Lung (tissue), 12 donors: ENCODE data around the gene ADAMTS1. TPM values are rescaled to one million over a fixed set of nuclear protein-coding genes. Genes with fewer than 3 reads are reported as not detected.

Source experiments
- ATAC-seq: fragments of 200-7000 bp; cut with Tn5 transposase; one replicate; pipeline ENCODE4 v1.9.1; 2020; ENCODE audit warnings: moderate number of reproducible peaks; ENCODE audit not compliant: insufficient read depth, low FRiP score
- DNase-seq, 3 donors: peaks; one replicate each; pipeline ENCODE4 v3.0.0-alpha.2; 2013 to 2017
- H3K27ac ChIP-seq, 2 donors: one replicate each; pipeline ENCODE4 v1.5.1; 2013; ENCODE audit warnings: mild to moderate bottlenecking in 2 of 2, moderate library complexity in 2 of 2, control low read depth in 1 of 2, inconsistent platforms in 1 of 2, low read depth in 1 of 2, low read length in 1 of 2
- H3K27me3 ChIP-seq, 3 donors: one replicate each; pipeline ENCODE4 v1.5.1; 2013; ENCODE audit warnings: low read length in 2 of 3; ENCODE audit not compliant: control insufficient read depth in 3 of 3, insufficient read depth in 3 of 3
- H3K36me3 ChIP-seq, 4 donors: one replicate each; pipeline ENCODE4 v1.5.1; 2013; ENCODE audit warnings: low read length in 4 of 4, mild to moderate bottlenecking in 1 of 4, moderate library complexity in 1 of 4; ENCODE audit not compliant: control insufficient read depth in 4 of 4, insufficient read depth in 4 of 4
- H3K4me1 ChIP-seq, 5 donors: one replicate each; pipeline ENCODE4 v1.5.1; 2013; ENCODE audit warnings: low read length in 5 of 5, mild to moderate bottlenecking in 2 of 5, moderate library complexity in 1 of 5; ENCODE audit not compliant: control insufficient read depth in 5 of 5, insufficient read depth in 5 of 5
- H3K4me3 ChIP-seq: one replicate; pipeline ENCODE4 v1.5.1; 2013; ENCODE audit warnings: mild to moderate bottlenecking, control low read depth, moderate library complexity
- H3K9ac ChIP-seq, 2 donors: one replicate each; pipeline ENCODE4 v1.5.1; 2013; ENCODE audit warnings: low read length in 2 of 2, control low read depth in 1 of 2; ENCODE audit not compliant: insufficient read depth in 1 of 2
- H3K9me3 ChIP-seq, 4 donors: one replicate each; pipeline ENCODE4 v1.5.1; 2013; ENCODE audit warnings: low read length in 3 of 4, mild to moderate bottlenecking in 1 of 4, moderate library complexity in 1 of 4; ENCODE audit not compliant: control insufficient read depth in 4 of 4, insufficient read depth in 3 of 4
- CTCF ChIP-seq: IDR thresholded peaks from 2 replicates; pipeline ENCODE4 v1.5.1; 2012; ENCODE audit warnings: mild to moderate bottlenecking; ENCODE audit errors: control extremely low read depth, extremely low read depth
- WGBS, 2 donors: extraction: QIAGEN DNeasy Blood & Tissue Kit; methylation state at CpG; one replicate each; pipeline ENCODE4 v1.1.7; 2013; 5-methylcytosine and 5-hydroxymethylcytosine counted together
- polyA plus RNA-seq, 2 donors: library from polyadenylated mRNA; stranded (reverse); fragments of 200-250 nt; gene quantifications; one replicate each; pipeline ENCODE4 v1.2.1, GENCODE V29; 2013
- total RNA-seq, 2 donors: library from RNA; depleted of rRNA in 1 of 2; stranded (reverse); fragments of >200 nt in 1 of 2; gene quantifications; one replicate each; pipeline ENCODE4 v1.2.1, GENCODE V29; 2014 to 2021
- donor health status: control.
- donor health status: control.
- donor health status: Bipolar disorder and iron deficiency.
- donor health status: healthy.
- donor health status: DM: yes; HTN: yes; CAD: no.

Gene ADAMTS1
- total and polyA plus RNA-seq, 4 donors, result 15.3 to 165 (median 84.4) TPM

GRCh38 chr21:26820509-26820908 lies 24.7 kb downstream of the ADAMTS1 start:
- no peak overlapping the region for H3K4me3 ChIP-seq
- H3K36me3 ChIP-seq, result no peaks in the 10 kb centered on the region
- WGBS, 2 donors, result 71 to 73% methylated on average over 4 of the region's 4 CpGs
- no peak overlapping the region for H3K27ac ChIP-seq
- no peak overlapping the region for H3K9ac ChIP-seq
- H3K27me3 ChIP-seq, result no peaks in the 10 kb centered on the region
- no peak for DNase-seq
- ATAC-seq, result no peak
- H3K9me3 ChIP-seq, result no peaks in the 10 kb centered on the region
- H3K4me1 ChIP-seq, result peaks cover 0 to 3% (median 0%) of the 10 kb centered on the region in 5 donors
- no peak for TF ChIP-seq CTCF

GRCh38 chr21:26819740-26820324 lies 25.4 kb downstream of the ADAMTS1 start:
- H3K4me1 ChIP-seq, result peaks cover 0 to 5% (median under 1%) of the 10 kb centered on the region in 5 donors
- ATAC-seq, result no peak
- TF ChIP-seq CTCF, result no peak
- H3K9ac ChIP-seq, result no peak overlapping the region
- H3K4me3 ChIP-seq, result no peak overlapping the region
- no peaks in the 10 kb centered on the region for H3K9me3 ChIP-seq
- no peak overlapping the region for H3K27ac ChIP-seq
- H3K27me3 ChIP-seq, result no peaks in the 10 kb centered on the region
- DNase-seq, result no peak
- WGBS, 2 donors, result 86 to 91% methylated on average over 3 of the region's 3 CpGs
- H3K36me3 ChIP-seq, result no peaks in the 10 kb centered on the region

- Histone ChIP-seq H3K27ac (no peak overlapping the region), H3K9ac (no peak overlapping the region), H3K4me1 (peaks cover 0 to 5% (median 1%) of the 10 kb centered on the region in 5 donors), H3K27me3 (no peaks in the 10 kb centered on the region), H3K36me3 (no peaks in the 10 kb centered on the region), H3K9me3 (no peaks in the 10 kb centered on the region), H3K4me3 (no peak overlapping the region)
- 93 to 95% methylated on average over 2 of the region's 2 CpGs for WGBS, 2 donors
- ATAC-seq, result no peak
- no peak for DNase-seq
- TF ChIP-seq CTCF, result no peak
Observed at GRCh38 chr21:26818906-26819305, 26.3 kb downstream of the ADAMTS1 start.

DNA sequence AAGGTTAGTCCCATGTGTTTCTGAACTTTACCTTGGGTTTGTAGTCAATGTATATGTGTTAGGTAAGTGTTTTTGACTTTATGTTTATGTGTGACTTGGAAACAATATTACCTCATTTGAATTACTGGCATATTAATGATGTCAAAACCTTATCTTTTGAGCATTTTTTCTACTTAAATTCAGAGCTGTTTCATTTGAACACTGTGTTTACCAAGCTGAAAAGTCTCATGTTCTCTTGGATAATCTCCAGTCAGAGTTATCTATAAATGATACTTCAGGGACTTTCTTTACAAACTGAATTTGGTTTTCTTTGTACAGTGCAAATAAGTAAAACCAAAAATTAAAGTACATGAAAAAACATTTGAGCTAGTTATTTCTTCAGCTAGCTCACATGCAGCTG lies 30.0 kb downstream of the ADAMTS1 start:
- ATAC-seq (no peak), DNase-seq (no peak)
- no peaks in the 10 kb centered on the region for H3K9me3 ChIP-seq
- peak overlapping the region in 1 of 2 donors; percentile 29 for H3K27ac ChIP-seq
- no peaks in the 10 kb centered on the region for H3K27me3 ChIP-seq
- peaks cover 0 to 5% (median 0%) of the 10 kb centered on the region in 5 donors for H3K4me1 ChIP-seq
- H3K9ac ChIP-seq, result no peak overlapping the region
- no peak for TF ChIP-seq CTCF
- H3K4me3 ChIP-seq, result no peak overlapping the region
- H3K36me3 ChIP-seq, result no peaks in the 10 kb centered on the region
